NCI-H2196 (cell line): ENCODE data around the gene DCTN4.
"Not testable (repeated sequence)": the region's sequence is repeated elsewhere in the genome, so short reads cannot be mapped to it uniquely, and the experiment has no call there.

ENCODE experiments used
- DNase-seq: peaks from one replicate; lab custom pipeline; 2025; ENCODE audit not compliant: unreplicated experiment; lab: John Stamatoyannopoulos, UW

The DCTN4 gene

DNA sequence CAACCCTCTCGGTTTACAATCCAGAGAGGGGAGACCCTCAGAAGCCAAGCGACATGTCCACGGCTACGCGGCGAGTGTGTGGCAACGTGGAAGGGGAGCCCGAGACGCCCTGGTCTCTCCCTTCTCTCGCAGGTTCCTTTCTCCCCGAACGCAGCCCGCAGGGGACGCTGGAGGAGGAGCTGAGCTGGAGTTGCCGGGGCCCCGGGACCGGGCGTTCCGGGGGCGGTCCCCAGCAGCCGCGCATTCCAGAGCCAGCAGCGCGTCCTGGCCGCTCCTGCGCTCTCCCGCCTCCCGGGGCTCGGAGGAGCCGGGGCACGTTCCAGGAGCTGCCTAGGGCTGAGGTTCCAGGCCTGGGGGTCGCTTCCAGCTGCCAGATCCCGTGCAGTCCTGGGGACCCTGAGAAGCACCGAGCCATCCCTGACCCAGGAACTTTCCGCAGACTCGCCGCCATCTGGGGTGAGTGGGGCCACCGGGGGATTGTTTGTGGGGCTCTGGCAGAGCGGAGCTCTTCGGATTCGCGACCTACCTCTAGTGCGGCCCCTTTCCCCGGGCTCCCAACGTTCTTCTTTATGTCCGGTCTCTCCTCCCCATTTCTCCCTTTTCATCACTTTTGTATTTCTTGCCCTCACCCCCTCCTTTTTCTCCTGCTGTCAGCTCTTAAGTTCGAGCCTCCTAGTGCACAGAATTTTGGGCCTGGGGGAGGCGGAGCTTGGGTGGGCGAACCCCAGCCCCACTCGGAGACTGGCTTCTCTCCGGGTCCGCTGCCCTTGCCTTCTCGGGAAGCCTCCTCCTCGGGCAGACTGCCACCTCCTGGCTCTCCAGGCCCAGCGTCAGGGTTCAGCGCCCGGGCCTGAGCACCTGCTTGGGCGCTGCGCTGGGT is 19.9 kb upstream of the DCTN4 start, which contains the start of gene SMIM3:
Gene SMIM3 (plus strand): TSS at position 241 of the 880 bp plus-strand sequence. CDS start 16,684 bp downstream, outside the sequence.
- peak; percentile 59 for DNase-seq

GRCh38 chr5:150778088-150778516 is 19.3 kb upstream of the DCTN4 start:
- DNase-seq, result peak; percentile 51

- DNase-seq, result no peak
Observed at GRCh38 chr5:150777685-150778084, 18.9 kb upstream of the DCTN4 start.

- no peak for DNase-seq
Observed at GRCh38 chr5:150774145-150774544, 15.3 kb upstream of the DCTN4 start.

- no peak for DNase-seq
Observed at GRCh38 chr5:150771034-150771795, 12.4 kb upstream of the DCTN4 start.

DNA sequence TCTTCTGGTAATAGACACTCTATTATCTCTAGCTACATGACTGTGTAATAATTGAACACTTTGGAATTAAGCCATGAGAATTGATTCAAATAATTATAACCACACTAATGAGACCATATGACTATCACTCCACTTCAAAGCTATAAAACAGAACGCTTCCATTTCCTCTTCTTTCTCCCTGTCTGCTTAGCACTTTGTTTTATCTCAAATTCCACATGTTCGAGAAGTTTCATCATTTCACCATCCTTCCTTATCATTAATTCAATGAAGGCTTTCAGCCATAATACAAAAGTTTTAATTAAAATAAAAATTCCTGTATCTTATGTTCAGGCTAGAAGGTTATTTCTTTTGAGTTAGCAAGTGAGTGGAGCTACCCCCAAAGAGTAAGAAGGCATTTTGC is 7.4 kb upstream of the DCTN4 start:
- DNase-seq, result no peak

DNA sequence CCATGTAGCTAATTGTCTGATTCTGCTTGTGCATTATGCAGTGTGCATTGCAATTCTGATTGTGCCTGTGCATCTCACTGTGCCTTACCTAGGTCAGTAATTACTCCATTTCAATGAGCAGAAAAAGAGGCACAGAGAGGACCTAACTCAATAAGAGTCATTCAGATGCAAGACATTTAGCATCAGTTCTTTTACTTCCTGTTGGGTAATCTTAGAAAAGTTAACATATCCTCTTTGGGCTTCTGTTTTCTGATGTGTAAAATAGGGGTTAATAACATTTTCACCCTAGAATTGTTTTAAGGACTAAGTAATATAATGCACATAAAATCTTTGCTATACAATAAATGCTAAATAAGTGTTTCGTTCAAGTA is 7.0 kb upstream of the DCTN4 start:
- DNase-seq, result no peak

DNA sequence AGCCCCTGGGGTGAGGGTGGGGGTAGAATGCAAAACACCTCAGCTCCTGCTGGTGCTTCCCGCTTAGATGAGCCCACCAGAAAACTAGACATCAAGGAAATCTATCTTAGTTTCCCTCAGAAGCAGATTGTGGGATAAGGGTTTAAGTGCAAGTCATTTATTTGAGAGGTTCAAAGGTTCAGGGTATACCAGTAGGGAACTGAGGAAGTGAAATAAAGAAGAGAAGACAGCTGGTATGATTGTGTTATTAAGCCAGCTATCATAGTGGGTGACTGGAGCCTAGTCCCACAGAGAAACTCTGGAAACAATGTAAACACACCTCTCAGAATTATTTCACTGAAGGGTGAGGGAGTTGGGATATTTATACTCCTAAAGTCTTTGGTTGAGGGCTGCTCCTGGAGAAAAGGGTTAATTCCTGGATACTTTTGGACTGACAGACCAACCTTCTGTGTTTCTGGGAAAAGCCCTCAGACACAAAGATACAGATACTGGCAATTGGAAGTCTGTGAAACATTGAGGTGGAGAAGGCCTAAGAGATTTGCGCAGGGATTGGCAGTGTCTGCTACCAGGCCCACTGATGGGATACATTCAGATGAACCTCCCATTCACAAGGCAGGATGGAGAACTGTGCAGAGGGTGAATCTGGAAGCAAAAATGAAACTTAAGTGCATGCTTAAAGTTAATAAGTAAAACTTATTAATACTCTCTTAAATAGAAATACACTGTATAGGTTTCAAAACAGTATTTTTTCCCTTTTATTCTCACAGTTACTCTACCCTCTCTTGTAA is 6.4 kb upstream of the DCTN4 start:
- no peak for DNase-seq

DNA sequence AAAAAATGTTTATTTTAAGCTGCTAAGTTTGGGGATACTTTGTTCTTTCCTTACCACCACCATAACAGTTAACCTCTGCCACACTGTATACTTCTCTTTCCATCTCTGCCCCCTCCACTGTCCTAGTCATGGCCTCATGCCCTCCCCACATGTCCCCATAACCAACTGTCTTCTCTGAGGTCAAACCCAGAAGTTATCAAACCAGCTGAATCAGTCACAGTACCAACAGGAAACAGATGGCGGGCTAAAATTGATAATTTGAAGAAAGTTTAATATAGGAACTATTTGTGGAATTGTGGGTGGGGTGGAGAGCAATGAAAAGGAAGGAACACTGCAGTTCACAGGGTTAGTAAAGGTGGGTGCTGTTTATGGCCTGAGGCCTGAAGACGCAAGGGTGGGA is 5.7 kb upstream of the DCTN4 start:
- DNase-seq, result no peak

DNA sequence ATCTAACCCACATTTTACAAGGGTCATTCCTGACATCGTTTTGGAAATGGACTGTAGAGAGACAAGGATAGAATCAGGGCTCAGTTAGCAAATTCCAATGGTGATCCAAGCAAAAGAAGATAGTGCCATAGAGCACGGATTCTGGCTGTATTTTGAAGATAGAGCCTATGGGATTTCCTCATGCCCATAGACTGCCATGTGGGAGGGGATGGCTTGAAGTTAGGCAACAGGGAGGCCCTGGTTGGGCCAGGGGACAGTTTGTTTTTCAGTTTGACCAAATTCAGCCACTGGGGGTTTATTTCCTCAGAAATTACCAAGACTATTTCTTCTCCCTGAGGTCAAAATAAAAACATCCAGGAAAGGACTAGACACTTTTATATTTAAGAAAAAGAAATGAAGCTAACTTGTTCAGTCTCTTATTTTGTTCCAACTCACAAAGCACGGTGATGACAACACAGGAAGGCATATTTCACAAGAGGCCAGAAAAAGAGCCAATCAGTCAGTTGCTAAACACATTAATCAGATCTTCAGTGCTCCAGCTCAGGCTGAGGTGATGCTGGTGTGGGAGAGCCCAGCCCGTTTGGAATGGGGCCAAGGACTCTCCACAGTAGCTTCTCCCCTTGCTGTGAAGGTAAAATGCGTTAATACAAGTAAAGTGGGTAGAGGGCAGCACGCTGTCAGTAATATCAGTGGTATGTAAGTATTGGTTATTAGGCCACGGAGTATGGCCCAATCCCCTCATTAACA is 4.4 kb upstream of the DCTN4 start:
- DNase-seq, result peak; percentile 63

DNA sequence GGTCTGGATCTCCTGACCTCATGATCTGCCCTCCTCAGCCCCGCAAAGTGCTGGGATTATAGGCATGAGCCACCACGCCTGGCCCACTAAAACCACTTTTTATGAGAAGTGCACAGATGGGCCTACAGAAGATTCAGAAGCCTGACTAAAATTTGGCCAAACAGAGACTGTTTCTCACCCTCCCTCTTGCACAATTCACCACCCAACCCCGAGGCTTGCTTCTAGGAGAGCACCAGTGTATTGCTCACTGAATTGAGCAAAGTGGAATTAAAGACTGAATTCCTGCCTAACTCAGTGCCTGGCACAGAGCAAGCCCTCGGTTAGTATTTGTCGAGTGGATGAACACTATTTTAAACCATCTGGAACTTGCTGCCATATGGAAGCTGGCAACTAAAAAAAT is 3.4 kb upstream of the DCTN4 start:
- DNase-seq, result no peak

DNA sequence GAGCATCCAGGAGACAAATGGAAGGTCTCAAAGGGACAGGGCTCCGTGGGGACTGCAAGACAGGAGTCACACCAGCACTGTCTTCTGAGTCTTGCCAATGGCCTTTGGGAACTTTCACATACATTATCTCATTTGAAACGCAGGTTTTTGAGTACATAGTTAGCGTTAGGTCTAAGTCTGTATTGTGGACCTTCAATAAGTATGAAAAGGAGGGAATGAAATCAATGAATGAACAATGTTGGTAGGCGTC is 442 bp upstream of the DCTN4 start:
- no peak for DNase-seq

GRCh38 chr5:150758203-150758530 is 650 bp downstream of the DCTN4 start:
- DNase-seq, result no peak

- DNase-seq, result no peak
Observed at GRCh38 chr5:150757087-150757649, 1.6 kb downstream of the DCTN4 start.

DNA sequence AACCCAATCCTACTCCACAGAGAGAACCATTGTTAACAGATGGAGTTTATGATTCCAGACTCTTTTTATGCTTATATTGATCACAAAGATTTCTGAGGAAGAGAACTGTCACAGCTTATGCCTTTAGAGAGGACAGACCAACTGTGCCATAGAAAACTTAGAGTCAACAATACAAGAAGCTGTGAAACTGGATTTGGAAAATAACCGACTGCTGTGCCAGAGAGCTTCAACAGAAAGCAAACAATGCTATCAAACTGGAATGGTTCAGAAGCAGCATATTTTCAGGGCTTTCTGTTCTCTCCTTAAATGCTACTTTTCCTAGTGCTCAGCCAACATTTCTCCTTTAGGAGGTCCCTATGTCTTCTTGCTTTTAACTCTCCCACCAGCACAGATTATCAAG is 5.0 kb downstream of the DCTN4 start:
- no peak for DNase-seq

GRCh38 chr5:150753463-150753862 is 5.4 kb downstream of the DCTN4 start:
- no peak for DNase-seq

DNA sequence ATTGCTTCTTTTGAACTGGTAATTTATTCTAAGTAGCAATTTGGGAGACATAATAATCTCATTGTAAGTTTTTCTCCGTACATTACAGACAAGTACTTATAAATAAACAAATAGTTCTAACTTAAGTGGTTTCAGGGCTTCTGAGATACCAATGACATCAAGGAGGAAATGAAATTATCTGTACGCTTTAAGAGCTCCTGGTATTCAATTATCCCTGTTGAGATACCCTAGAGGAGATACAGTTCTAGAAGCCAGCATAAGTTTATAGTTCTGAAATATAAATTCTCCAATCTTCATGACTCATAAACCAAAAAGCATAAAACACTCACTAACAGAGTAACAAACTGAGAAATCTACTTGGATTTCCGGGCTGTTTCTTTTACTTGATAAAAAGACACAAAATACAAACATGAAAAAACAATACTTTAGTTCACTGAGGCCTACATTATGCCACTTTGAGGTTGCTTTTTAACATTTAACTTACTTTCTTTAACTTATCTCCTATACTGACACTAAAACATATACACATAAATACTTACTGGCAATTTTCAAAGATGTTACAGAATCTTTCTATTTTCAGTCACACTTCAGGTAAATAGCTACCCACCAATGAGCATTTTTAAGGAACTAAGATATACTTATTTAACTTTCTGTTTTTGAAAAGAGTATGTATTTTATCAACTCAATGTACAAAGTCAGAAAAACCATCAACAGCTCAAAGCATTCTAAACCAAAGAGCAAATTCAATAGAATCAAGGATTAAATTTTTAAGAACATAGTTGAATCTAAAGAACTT is 7.5 kb downstream of the DCTN4 start:
- no peak for DNase-seq

DNA sequence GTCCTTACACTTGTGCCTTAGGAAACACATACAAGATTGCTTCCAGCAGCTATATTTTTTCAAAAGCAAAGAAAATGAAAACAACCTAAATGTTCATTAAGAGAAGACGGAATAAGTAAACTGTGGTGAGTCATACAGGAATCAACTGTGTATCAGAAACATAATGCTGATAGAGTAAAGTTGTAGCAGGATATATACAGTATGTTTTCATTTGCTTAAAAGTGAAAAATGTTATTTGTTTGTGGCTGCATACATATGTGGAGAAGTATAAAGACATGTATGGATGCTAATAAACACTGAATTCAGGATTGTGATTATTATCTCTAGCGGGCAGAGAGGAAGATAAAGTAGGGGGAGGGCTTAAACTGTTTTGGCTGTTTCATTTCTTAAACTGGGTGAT is 8.3 kb downstream of the DCTN4 start:
- no peak for DNase-seq

GRCh38 chr5:150743142-150743488 is 15.7 kb downstream of the DCTN4 start:
- not testable (repeated sequence) for DNase-seq
